Measurements from ENCODE around the gene NUDT14.

- no peak for TF ChIP-seq CTCF (conservative IDR thresholded peaks at IDR 0.05; ENCODE audit: low read length)
- no peak for TF ChIP-seq EZH2phosphoT487 (IDR thresholded peaks at IDR 0.05; ENCODE audit: borderline replicate concordance)
These were observed 14.4 kb downstream of the NUDT14 start for GRCh38 chr14:105166571-105167302.
